Right lobe of liver (tissue), 4 donors: ENCODE results near the gene TRIM73.
"Not testable (repeated sequence)": the region's sequence is repeated elsewhere in the genome, so short reads cannot be mapped to it uniquely, and the experiment has no call there.

Experiments
- POLR2A ChIP-seq: fragments of 450-650 bp; IDR thresholded peaks from one replicate; pipeline ENCODE4 v1.6.1; 2017; ENCODE audit warnings: antibody characterized with exemption, mild to moderate bottlenecking
- TF ChIP-seq, protein P1 (sequence below), 4 donors: fragments of 200-600 bp in 3 of 4; fragments of 450-650 bp in 1 of 4; IDR thresholded peaks; one replicate each; pipeline versions ENCODE4 v1.5.1 to v1.8.0; 2016 to 2022; ENCODE audit warnings: antibody characterized with exemption in 4 of 4, mild to moderate bottlenecking in 2 of 4
- donor health status: DM: no; HTN: no; CAD: no.
- donor health status: DM: no; HTN: no; CAD: no.
- donor health status: DM: no; HTN: yes; CAD: no.

DNA sequence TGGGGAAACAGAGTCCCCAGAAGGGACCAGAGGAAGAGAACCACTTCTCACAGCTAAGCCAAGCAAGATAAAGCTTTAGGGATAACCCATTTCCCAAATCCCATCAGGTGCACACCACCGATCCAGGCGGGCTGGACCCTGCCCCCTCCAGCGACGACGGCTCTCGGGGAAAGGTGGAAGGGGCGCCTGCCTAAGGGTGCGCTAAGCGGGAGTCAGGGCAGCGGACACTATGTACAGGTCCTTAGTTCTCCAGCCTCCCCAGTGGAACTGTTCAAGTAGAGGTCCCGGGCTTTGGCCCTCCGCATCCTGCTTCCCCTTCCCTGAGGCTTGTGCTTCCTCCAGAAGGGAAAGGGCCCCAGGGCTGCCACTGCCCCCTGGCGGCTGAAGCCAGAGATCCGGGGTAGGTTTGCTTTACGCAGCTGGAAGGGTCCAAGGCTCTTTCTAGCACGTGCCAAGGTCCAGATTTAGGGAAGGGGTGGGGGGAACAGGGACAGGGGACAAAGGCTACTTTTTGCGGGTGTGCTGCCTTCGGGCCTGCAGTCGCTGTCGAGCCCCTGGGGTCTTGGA is 22.9 kb downstream of the TRIM73 start:
- TF ChIP-seq, protein P1, sequence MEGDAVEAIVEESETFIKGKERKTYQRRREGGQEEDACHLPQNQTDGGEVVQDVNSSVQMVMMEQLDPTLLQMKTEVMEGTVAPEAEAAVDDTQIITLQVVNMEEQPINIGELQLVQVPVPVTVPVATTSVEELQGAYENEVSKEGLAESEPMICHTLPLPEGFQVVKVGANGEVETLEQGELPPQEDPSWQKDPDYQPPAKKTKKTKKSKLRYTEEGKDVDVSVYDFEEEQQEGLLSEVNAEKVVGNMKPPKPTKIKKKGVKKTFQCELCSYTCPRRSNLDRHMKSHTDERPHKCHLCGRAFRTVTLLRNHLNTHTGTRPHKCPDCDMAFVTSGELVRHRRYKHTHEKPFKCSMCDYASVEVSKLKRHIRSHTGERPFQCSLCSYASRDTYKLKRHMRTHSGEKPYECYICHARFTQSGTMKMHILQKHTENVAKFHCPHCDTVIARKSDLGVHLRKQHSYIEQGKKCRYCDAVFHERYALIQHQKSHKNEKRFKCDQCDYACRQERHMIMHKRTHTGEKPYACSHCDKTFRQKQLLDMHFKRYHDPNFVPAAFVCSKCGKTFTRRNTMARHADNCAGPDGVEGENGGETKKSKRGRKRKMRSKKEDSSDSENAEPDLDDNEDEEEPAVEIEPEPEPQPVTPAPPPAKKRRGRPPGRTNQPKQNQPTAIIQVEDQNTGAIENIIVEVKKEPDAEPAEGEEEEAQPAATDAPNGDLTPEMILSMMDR (IDR thresholded peaks at IDR 0.05), result not testable (repeated sequence)
- not testable (repeated sequence) for TF ChIP-seq POLR2A
